Stimulated activated CD4-positive, alpha-beta T cell treated with anti-CD3 and anti-CD28 coated beads, TNF-alpha, amount 100 ng/mL, for 48 hours (primary cell): Measurements from ENCODE around the gene CERS4.
"Not testable (repeated sequence)": the region's sequence is repeated elsewhere in the genome, so short reads cannot be mapped to it uniquely, and the experiment has no call there.

ENCODE experiments used
- DNase-seq, 3 donors: peaks; one replicate each; pipeline ENCODE4 v3.0.0-alpha.2; 2020; ENCODE audit warnings: low read depth in 3 of 3

CERS4 gene

GRCh38 chr19:8241646-8242045, 32.5 kb downstream of the CERS4 start:
- no peak for DNase-seq

GRCh38 chr19:8242211-8242821, 33.1 kb downstream of the CERS4 start:
- no peak for DNase-seq

GRCh38 chr19:8243146-8243545, 34.0 kb downstream of the CERS4 start:
- no peak for DNase-seq

GRCh38 chr19:8244442-8244841, 35.3 kb downstream of the CERS4 start:
- no peak for DNase-seq

GRCh38 chr19:8245869-8246835, 37.0 kb downstream of the CERS4 start:
- DNase-seq = no peak

GRCh38 chr19:8247129-8247890, 38.1 kb downstream of the CERS4 start:
- not testable (repeated sequence) for DNase-seq

- no peak for DNase-seq
These were observed 39.5 kb downstream of the CERS4 start for GRCh38 chr19:8248348-8249328.

GRCh38 chr19:8250596-8250995, 41.4 kb downstream of the CERS4 start:
- DNase-seq = no peak

- DNase-seq = no peak
These were observed 41.9 kb downstream of the CERS4 start for GRCh38 chr19:8251025-8251472.

GRCh38 chr19:8252922-8253589, 43.9 kb downstream of the CERS4 start:
- peak; percentile 68 to 77 (median 72) for DNase-seq

- no peak for DNase-seq
These were observed 44.5 kb downstream of the CERS4 start for GRCh38 chr19:8253678-8254077.

- no peak for DNase-seq
These were observed 45.3 kb downstream of the CERS4 start for GRCh38 chr19:8254286-8255001.

GRCh38 chr19:8255426-8256125, 46.4 kb downstream of the CERS4 start:
- no peak for DNase-seq

GRCh38 chr19:8256276-8257051, 47.3 kb downstream of the CERS4 start:
- no peak for DNase-seq

GRCh38 chr19:8257052-8257443, 47.9 kb downstream of the CERS4 start:
- no peak for DNase-seq

GRCh38 chr19:8259142-8259921, 50.2 kb downstream of the CERS4 start:
- DNase-seq = no peak

GRCh38 chr19:8259922-8260247, 50.7 kb downstream of the CERS4 start:
- DNase-seq = no peak

- no peak for DNase-seq
These were observed 52.2 kb downstream of the CERS4 start for GRCh38 chr19:8261347-8261746.
